Neural progenitor cell (in vitro differentiated cells): ENCODE data around the gene LMBRD1.

Experiments used
- EZH2 ChIP-seq: fragments of 200-600 bp; sonication (generic); IDR thresholded peaks from 2 replicates; pipeline ENCODE4 v1.6.1; 2017; ENCODE audit warnings: antibody characterized with exemption, mild to moderate bottlenecking, moderate library complexity
- TF ChIP-seq, protein P1 (sequence below): fragments of 200-600 bp; sonication (generic); IDR thresholded peaks from 2 replicates; pipeline ENCODE4 v1.5.1; 2017; ENCODE audit warnings: antibody characterized with exemption, mild to moderate bottlenecking

DNA sequence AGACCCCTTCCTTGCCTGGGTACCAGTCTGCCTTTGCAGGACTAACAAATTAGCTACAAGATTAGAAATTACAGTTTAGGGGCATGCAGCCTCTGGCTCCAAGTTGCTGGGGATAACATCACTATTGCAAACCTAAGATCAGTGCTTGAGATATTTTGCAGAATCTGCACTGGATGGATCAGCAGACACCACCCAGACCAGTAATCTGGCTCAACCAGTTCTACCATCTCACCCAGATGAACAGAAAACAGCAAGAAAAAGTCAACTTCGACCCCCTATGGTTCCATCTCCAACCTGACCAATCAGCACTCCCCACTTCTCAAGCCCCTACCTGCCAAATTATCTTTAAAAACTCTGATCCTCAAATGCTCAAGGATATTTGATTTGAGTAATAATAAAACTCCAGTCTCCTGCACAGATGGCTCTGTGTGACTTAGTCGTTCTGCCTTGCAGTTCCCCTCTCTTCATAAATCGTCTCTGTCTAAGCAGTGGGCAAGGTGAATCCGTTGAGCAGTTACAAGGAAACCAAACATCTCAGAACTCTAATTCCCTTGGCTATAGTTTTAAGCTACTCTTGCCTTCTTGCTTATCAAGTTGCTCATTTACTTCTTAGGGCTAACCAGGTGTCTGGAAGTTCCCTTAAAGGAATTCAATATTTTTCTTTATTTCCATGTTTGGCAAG, 16.1 kb upstream of the LMBRD1 start:
- TF ChIP-seq, protein P1, sequence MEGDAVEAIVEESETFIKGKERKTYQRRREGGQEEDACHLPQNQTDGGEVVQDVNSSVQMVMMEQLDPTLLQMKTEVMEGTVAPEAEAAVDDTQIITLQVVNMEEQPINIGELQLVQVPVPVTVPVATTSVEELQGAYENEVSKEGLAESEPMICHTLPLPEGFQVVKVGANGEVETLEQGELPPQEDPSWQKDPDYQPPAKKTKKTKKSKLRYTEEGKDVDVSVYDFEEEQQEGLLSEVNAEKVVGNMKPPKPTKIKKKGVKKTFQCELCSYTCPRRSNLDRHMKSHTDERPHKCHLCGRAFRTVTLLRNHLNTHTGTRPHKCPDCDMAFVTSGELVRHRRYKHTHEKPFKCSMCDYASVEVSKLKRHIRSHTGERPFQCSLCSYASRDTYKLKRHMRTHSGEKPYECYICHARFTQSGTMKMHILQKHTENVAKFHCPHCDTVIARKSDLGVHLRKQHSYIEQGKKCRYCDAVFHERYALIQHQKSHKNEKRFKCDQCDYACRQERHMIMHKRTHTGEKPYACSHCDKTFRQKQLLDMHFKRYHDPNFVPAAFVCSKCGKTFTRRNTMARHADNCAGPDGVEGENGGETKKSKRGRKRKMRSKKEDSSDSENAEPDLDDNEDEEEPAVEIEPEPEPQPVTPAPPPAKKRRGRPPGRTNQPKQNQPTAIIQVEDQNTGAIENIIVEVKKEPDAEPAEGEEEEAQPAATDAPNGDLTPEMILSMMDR: no peak
- no peak for TF ChIP-seq EZH2
